ENCODE results near the gene FRMD1. TPM values are rescaled to one million over a fixed set of nuclear protein-coding genes. Genes with fewer than 3 reads are reported as not detected.

FRMD1 gene
- total and polyA plus RNA-seq, 7 donors = 0.01 to 2.9 (median 0.25) TPM

DNA sequence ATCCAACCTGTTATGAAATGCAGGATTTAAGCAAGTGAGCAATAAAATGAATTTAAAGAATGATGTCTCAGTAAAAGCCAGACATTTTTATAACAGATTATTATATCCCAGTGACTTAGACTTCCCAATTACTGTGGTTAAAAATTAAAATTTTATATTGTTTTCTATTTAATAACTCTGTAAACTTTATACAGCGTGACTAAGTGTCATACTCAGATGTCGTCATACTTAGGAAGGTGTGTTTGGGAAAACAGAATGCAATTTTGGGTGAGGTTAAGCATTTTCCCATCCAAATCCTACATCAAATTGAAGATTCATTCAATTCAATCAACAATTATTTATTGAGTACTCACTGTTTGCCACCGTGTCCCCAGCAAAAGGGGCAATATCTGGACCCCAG is 31.4 kb upstream of the FRMD1 start:
- Histone ChIP-seq H3K4me3 (no peak overlapping the region), H3K4me1 (no peaks in the 10 kb centered on the region), H3K36me3 (ENCODE audit: insufficient read depth in 1 of 2, low read depth in 1 of 2) (no peaks in the 10 kb centered on the region), H3K27ac (no peak overlapping the region), H3K27me3 (ENCODE audit: insufficient read depth in 3 of 3, low read length in 2 of 3) (no peaks in the 10 kb centered on the region), H3K9me3 (no peaks in the 10 kb centered on the region)
- TF ChIP-seq, protein P1, sequence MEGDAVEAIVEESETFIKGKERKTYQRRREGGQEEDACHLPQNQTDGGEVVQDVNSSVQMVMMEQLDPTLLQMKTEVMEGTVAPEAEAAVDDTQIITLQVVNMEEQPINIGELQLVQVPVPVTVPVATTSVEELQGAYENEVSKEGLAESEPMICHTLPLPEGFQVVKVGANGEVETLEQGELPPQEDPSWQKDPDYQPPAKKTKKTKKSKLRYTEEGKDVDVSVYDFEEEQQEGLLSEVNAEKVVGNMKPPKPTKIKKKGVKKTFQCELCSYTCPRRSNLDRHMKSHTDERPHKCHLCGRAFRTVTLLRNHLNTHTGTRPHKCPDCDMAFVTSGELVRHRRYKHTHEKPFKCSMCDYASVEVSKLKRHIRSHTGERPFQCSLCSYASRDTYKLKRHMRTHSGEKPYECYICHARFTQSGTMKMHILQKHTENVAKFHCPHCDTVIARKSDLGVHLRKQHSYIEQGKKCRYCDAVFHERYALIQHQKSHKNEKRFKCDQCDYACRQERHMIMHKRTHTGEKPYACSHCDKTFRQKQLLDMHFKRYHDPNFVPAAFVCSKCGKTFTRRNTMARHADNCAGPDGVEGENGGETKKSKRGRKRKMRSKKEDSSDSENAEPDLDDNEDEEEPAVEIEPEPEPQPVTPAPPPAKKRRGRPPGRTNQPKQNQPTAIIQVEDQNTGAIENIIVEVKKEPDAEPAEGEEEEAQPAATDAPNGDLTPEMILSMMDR (IDR thresholded peaks at IDR 0.05) = no peak
- DNase-seq = no peak
- intact Hi-C loops (cut with DNase I) = loop anchor here in 1 of 2 donors (5.0 kb wide), 1 partner anchor 48 kb away; no protein-coding TSS in a partner anchor
- no peak for ATAC-seq
- 77 to 91% (median 91%) methylated on average over 3 of the region's 3 CpGs for WGBS, 3 donors

DNA sequence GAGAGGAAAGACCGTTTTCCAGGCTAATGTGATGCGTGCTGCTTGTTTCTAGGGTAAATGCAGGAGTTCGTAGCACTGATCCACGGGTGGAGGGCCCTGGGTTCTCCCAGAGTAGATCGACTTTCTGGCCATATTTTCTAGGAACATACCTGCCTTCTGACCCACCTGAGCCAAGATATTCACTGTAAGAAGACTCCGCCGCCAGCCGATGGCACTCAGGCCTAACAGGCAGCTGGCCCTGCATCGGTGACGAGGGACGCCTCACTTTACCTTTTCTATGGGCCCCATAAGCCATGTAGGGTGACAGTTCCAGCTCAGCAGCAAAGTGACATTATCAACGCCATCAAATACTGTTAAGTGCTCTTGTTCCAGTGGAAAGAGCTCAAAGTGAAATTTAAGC is 30.2 kb upstream of the FRMD1 start:
- Histone ChIP-seq H3K27ac (no peak overlapping the region), H3K9me3 (no peaks in the 10 kb centered on the region), H3K36me3 (ENCODE audit: insufficient read depth in 1 of 2, low read depth in 1 of 2) (no peaks in the 10 kb centered on the region), H3K4me1 (no peaks in the 10 kb centered on the region), H3K4me3 (no peak overlapping the region), H3K27me3 (ENCODE audit: insufficient read depth in 3 of 3, low read length in 2 of 3) (peaks cover 0 to 6% (median 0%) of the 10 kb centered on the region in 3 donors)
- TF ChIP-seq, protein P1 (IDR thresholded peaks at IDR 0.05) = no peak
- no peak for ATAC-seq
- 93 to 95% (median 95%) methylated on average over 12 of the region's 12 CpGs for WGBS, 3 donors
- intact Hi-C loops (cut with DNase I) = no loop called here
- peak; percentile 5 to 20 for DNase-seq

DNA sequence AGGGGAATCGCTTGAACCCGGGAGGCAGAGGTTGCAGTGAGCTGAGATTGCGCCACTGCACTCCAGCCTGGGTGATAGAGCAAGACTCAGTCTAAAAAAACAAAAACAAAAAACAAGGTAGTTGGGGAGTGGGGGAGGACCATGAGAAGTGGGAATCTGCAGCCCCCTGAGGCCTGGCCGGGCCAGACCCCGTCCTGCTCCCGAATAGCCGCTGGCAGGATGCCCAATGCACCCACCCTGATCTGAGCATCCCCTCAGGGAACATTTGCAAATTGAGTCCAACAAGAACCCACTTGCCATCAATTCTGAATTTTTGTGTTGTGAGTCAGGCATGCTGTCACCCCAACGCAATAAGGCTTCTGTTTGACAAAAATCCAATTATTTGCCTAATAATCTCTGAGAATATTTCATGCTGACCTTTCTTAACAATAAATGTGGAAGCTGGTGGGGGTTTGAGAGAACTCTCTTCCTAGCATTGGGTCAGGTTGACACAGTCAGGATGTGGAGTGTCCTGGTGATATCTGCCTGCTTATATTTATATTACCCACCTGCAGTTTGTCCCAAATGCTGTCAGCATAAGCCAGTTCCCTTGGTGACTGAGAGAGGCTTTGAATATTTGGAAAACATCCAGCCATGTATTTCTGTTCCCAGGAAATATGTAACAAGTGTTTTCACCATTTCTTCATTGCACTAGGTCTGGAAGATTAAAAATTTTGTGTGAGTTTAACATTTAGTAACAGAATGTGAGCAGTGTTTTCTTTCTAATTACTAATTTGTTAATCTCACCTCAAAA is 28.4 kb upstream of the FRMD1 start:
- H3K27ac ChIP-seq = no peak overlapping the region
- DNase-seq (peak; percentile 14 to 53), ATAC-seq (no peak)
- TF ChIP-seq, protein P1 (IDR thresholded peaks at IDR 0.05) = no peak
- no peaks in the 10 kb centered on the region for H3K9me3 ChIP-seq
- intact Hi-C loops (cut with DNase I) = no loop called here
- no peak overlapping the region for H3K4me3 ChIP-seq
- H3K27me3 ChIP-seq (ENCODE audit: insufficient read depth in 3 of 3, low read length in 2 of 3) = peaks cover 0 to 14% (median 0%) of the 10 kb centered on the region in 3 donors
- no peaks in the 10 kb centered on the region for H3K4me1 ChIP-seq
- 61 to 75% (median 68%) methylated on average over 8 of the region's 8 CpGs for WGBS, 3 donors
- H3K36me3 ChIP-seq (ENCODE audit: insufficient read depth in 1 of 2, low read depth in 1 of 2) = no peaks in the 10 kb centered on the region

DNA sequence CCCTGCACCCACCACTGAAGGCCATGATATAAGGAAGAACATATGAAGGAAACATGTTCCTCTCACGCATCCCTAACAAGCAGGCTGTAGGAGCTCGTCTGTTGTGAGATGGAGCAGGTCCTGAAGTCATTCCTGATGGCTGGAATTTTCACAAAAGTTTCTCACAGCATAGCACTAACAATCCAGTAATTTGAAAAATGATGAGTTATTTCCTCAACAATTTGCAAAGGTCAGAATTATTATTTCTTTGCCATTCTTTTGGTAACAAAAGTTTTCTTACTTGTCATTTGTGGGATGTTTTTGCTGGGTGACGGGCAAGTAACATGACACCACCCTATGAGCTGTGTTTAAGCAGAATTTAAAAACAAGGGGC is 27.6 kb upstream of the FRMD1 start:
- WGBS, 3 donors = 80 to 90% (median 84%) methylated on average over 3 of the region's 3 CpGs
- H3K4me3 ChIP-seq = no peak overlapping the region
- no peaks in the 10 kb centered on the region for H3K9me3 ChIP-seq
- TF ChIP-seq, protein P1 (IDR thresholded peaks at IDR 0.05) = no peak
- no peaks in the 10 kb centered on the region for H3K36me3 ChIP-seq (ENCODE audit: insufficient read depth in 1 of 2, low read depth in 1 of 2)
- DNase-seq = no peak
- intact Hi-C loops (cut with DNase I) = no loop called here
- H3K4me1 ChIP-seq = no peaks in the 10 kb centered on the region
- peaks cover 0 to 21% (median 0%) of the 10 kb centered on the region in 3 donors for H3K27me3 ChIP-seq (ENCODE audit: insufficient read depth in 3 of 3, low read length in 2 of 3)
- no peak overlapping the region for H3K27ac ChIP-seq
- ATAC-seq = no peak

All from psoas muscle (tissue), 8 donors.